H1 (cell line): Measurements from ENCODE around the gene REXO5. TPM values are rescaled to one million over a fixed set of nuclear protein-coding genes. Genes with fewer than 3 reads are reported as not detected.
"Not testable (repeated sequence)": the region's sequence is repeated elsewhere in the genome, so short reads cannot be mapped to it uniquely, and the experiment has no call there.

Experiments used
- CTCF ChIA-PET: fragments of 300-600 bp; sonication (Branson Sonifier 250); formaldehyde crosslinking; loops from one replicate; lab custom pipeline; 2021; ENCODE audit not compliant: partially characterized antibody; lab: Charles Lee
- POLR2A ChIA-PET: fragments of 300-600 bp; sonication (Branson Sonifier 250); formaldehyde crosslinking; loops from one replicate; lab custom pipeline; 2021; ENCODE audit warnings: inconsistent platforms; ENCODE audit not compliant: partially characterized antibody; lab: Charles Lee
- DNase-seq, 2 experiments: peaks; one replicate each; pipeline versions ENCODE4 v3.0.0 to v3.0.0-alpha.2; 2010 to 2022; ENCODE audit warnings: low spot score in 2 of 2, low read depth in 1 of 2, mixed read lengths in 1 of 2
- FAIRE-seq: peaks from 2 replicates; lab custom pipeline; 2011; peaks lifted over from hg19 to GRCh38; lab: Jason Lieb, UNC
- H2AFZ ChIP-seq: 2 replicates; pipeline ENCODE4 v1.8.1; 2012; ENCODE audit warnings: low read length, inconsistent platforms
- H2AK5ac ChIP-seq: 2 replicates; pipeline ENCODE4 v1.6.1; 2013; ENCODE audit warnings: low read depth, low read length
- H2BK120ac ChIP-seq: replicated peaks from 2 replicates; pipeline ENCODE3; 2013; ENCODE audit warnings: low read depth, low read length, inconsistent platforms
- H2BK12ac ChIP-seq: 2 replicates; pipeline ENCODE4 v1.6.1; 2013; ENCODE audit warnings: low read depth, low read length
- H2BK15ac ChIP-seq: 2 replicates; pipeline ENCODE4 v1.6.1; 2013; ENCODE audit warnings: low read length
- H2BK20ac ChIP-seq: 2 replicates; pipeline ENCODE4 v1.6.1; 2013; ENCODE audit warnings: low read length
- H2BK5ac ChIP-seq: 2 replicates; pipeline ENCODE4 v1.6.1; 2013; ENCODE audit warnings: low read depth, low read length
- H3K14ac ChIP-seq: 2 replicates; pipeline ENCODE4 v1.6.1; 2013; ENCODE audit warnings: inconsistent platforms; ENCODE audit not compliant: insufficient read length
- H3K18ac ChIP-seq: 2 replicates; pipeline ENCODE4 v1.6.1; 2013; ENCODE audit warnings: low read length; ENCODE audit errors: extremely low read depth
- H3K23ac ChIP-seq: 2 replicates; pipeline ENCODE4 v1.6.1; 2013; ENCODE audit warnings: inconsistent platforms; ENCODE audit not compliant: insufficient read length
- H3K23me2 ChIP-seq: 2 replicates; pipeline ENCODE4 v1.6.1; 2013; ENCODE audit warnings: low read depth, low read length
- H3K27ac ChIP-seq: 2 replicates; pipeline ENCODE4 v1.6.1; 2011; ENCODE audit warnings: low read depth, low read length, inconsistent platforms
- H3K27me3 ChIP-seq, 4 experiments: replicated peaks in 1 of 4; 1 replicate in 1 of 4; 2 replicates in 3 of 4; pipeline versions ENCODE4 v1.6.1 to v1.8.1; 2011 to 2013; ENCODE audit warnings: low read length in 3 of 4, mild to moderate bottlenecking in 3 of 4, inconsistent platforms in 2 of 4, mixed read lengths in 2 of 4, moderate library complexity in 1 of 4; ENCODE audit not compliant: control insufficient read depth in 3 of 4, insufficient read depth in 3 of 4; ENCODE audit errors: extremely low read depth in 1 of 4
- H3K36me3 ChIP-seq, 4 experiments: 2 replicates each; pipeline versions ENCODE4 v1.6.1 to v1.8.1; 2011 to 2013; ENCODE audit warnings: mild to moderate bottlenecking in 4 of 4, low read length in 3 of 4, moderate library complexity in 2 of 4, control low read depth in 1 of 4, inconsistent platforms in 1 of 4; ENCODE audit not compliant: insufficient read depth in 4 of 4, control insufficient read depth in 2 of 4
- H3K4ac ChIP-seq: replicated peaks from 2 replicates; pipeline ENCODE3; 2013; ENCODE audit warnings: low read length, low read depth, mixed read lengths, inconsistent platforms; ENCODE audit not compliant: insufficient read length
- H3K4me1 ChIP-seq, 4 experiments: replicated peaks in 1 of 4; 1 replicate in 1 of 4; 2 replicates in 3 of 4; pipeline versions ENCODE4 v1.6.1 to v1.8.1; 2011 to 2013; ENCODE audit warnings: low read length in 3 of 4, inconsistent platforms in 2 of 4, mixed read lengths in 1 of 4; ENCODE audit not compliant: insufficient read depth in 4 of 4, control insufficient read depth in 3 of 4
- H3K4me2 ChIP-seq, 2 experiments: 2 replicates each; pipeline versions ENCODE4 v1.6.1 to v1.8.1; 2011 to 2013; ENCODE audit warnings: low read depth in 2 of 2, low read length in 2 of 2, control low read depth in 1 of 2, inconsistent platforms in 1 of 2, mild to moderate bottlenecking in 1 of 2; ENCODE audit not compliant: insufficient read depth in 1 of 2
- H3K4me3 ChIP-seq, 4 experiments: fragments of 200-600, 300-600 bp in 1 of 4; sonication (generic), shearing (Covaris generic), sonication (Bioruptor Twin) in 1 of 4; 2 replicates each; pipeline versions ENCODE4 v1.5.1 to v1.8.1; 2011 to 2016; ENCODE audit warnings: low read length in 4 of 4, low read depth in 3 of 4, control low read depth in 2 of 4, inconsistent platforms in 2 of 4, mild to moderate bottlenecking in 2 of 4, mixed read lengths in 1 of 4, moderate library complexity in 1 of 4; ENCODE audit not compliant: insufficient read depth in 2 of 4; ENCODE audit errors: extremely low read depth in 1 of 4
- H3K56ac ChIP-seq: replicated peaks from 2 replicates; pipeline ENCODE3; 2013; ENCODE audit warnings: low read depth, mild to moderate bottlenecking, mixed read lengths, low read length, inconsistent platforms; ENCODE audit not compliant: insufficient read length
- H3K79me1 ChIP-seq: 2 replicates; pipeline ENCODE4 v1.6.1; 2013; ENCODE audit warnings: low read depth, low read length, control low read depth
- H3K79me2 ChIP-seq, 2 experiments: 2 replicates each; pipeline versions ENCODE4 v1.6.1 to v1.8.1; 2012 to 2013; ENCODE audit warnings: low read length in 2 of 2, mild to moderate bottlenecking in 2 of 2, inconsistent platforms in 1 of 2; ENCODE audit not compliant: insufficient read depth in 2 of 2, control insufficient read depth in 1 of 2
- H3K9ac ChIP-seq, 4 experiments: replicated peaks in 1 of 4; 1 replicate in 1 of 4; 2 replicates in 3 of 4; pipeline versions ENCODE4 v1.6.1 to v1.8.1; 2011 to 2013; ENCODE audit warnings: low read depth in 3 of 4, low read length in 3 of 4, control low read depth in 2 of 4, mild to moderate bottlenecking in 2 of 4, moderate library complexity in 2 of 4, inconsistent platforms in 1 of 4; ENCODE audit errors: extremely low read depth in 1 of 4
- H3K9me3 ChIP-seq, 2 experiments: 2 replicates each; pipeline versions ENCODE4 v1.6.1 to v1.8.1; 2012 to 2013; ENCODE audit warnings: mild to moderate bottlenecking in 2 of 2, moderate library complexity in 2 of 2, control low read depth in 1 of 2, inconsistent platforms in 1 of 2, low read depth in 1 of 2, low read length in 1 of 2, mixed read lengths in 1 of 2; ENCODE audit not compliant: insufficient read depth in 2 of 2
- H4K20me1 ChIP-seq, 2 experiments: replicated peaks in 1 of 2; 2 replicates each; pipeline versions ENCODE3 to v1.8.1; 2011 to 2013; ENCODE audit warnings: inconsistent platforms in 2 of 2, low read length in 2 of 2, mild to moderate bottlenecking in 1 of 2; ENCODE audit not compliant: insufficient read depth in 2 of 2, control insufficient read depth in 1 of 2
- H4K5ac ChIP-seq: 2 replicates; pipeline ENCODE4 v1.6.1; 2013; ENCODE audit warnings: low read length, low read depth, mixed read lengths, inconsistent platforms; ENCODE audit not compliant: insufficient read length
- H4K8ac ChIP-seq: 2 replicates; pipeline ENCODE4 v1.8.0; 2013; ENCODE audit warnings: mild to moderate bottlenecking, moderate library complexity, low read length, inconsistent platforms; ENCODE audit not compliant: insufficient read depth; ENCODE audit errors: extremely low read depth
- H4K91ac ChIP-seq: replicated peaks from 2 replicates; pipeline ENCODE3; 2013; ENCODE audit warnings: low read length, mixed read lengths, inconsistent platforms; ENCODE audit not compliant: insufficient read length
- WGBS, 2 experiments: shearing (Covaris generic) in 1 of 2; methylation state at CpG; one replicate each; pipeline versions ENCODE4 v1.1.6 to v1.1.7; 2013 to 2015; ENCODE audit warnings: low lambda C conversion rate in 2 of 2, mixed read lengths in 2 of 2, inconsistent platforms in 1 of 2, low coverage in 1 of 2, missing lambda C conversion rate in 1 of 2; ENCODE audit not compliant: insufficient replicate concordance in 2 of 2, insufficient coverage in 1 of 2, insufficient read length in 1 of 2; ENCODE audit errors: extremely low coverage in 1 of 2, missing lambda C conversion rate in 1 of 2; 5-methylcytosine and 5-hydroxymethylcytosine counted together
- polyA plus RNA-seq, 7 experiments: library from polyadenylated mRNA; depleted of rRNA in 3 of 7; stranded (reverse) in 5 of 7; unstranded in 2 of 7; fragments of >200 nt in 5 of 7; fragments of 200-250 nt in 2 of 7; gene quantifications; 1 replicate in 5 of 7; 2 replicates in 1 of 7; 4 replicates in 1 of 7; pipeline versions ENCODE4 v1.2.1 to v1.2.3, GENCODE V29; 2011 to 2013; ENCODE audit warnings: missing spikeins in 2 of 7, mixed read lengths in 2 of 7
- total RNA-seq: library from RNA; stranded (reverse); fragmentation: NEBNext Ultra II Directional; extraction: Animal tissue kit (Norgen Biotek cat#: 25700); gene quantifications from 2 replicates; pipeline ENCODE4 v1.2.1, GENCODE V29; 2021

The REXO5 gene
- total and polyA plus RNA-seq, 2 of the 8 experiments (the other 6 are each of a cell fraction or from before 2014, with no cell fraction given): 2.4 to 8.9 TPM

DNA sequence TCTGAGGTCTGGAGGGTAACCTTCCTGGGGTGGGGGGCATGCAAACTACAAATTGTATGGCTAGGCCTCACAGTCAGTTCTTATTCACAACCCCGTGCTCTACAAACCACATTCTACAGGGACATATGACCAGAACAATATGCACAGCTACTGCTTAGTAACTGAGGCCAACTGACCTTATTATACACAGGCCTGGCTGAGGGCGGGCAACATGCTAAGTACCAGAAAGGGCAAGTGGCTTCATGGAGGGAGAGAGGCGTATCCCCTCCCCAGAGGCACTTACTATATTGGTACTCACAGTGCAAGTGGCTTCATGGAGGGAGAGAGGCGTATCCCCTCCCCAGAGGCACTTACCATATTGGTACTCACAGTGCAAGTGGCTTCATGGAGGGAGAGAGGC is 54.7 kb downstream of the REXO5 start:
- POLR2A ChIA-PET: interaction anchor here (1.0 kb wide), 1 partner anchor 40 kb away, joined by 3 read pairs; the partner anchor contains the start of gene LYRM1
- H3K23ac ChIP-seq, H4K5ac ChIP-seq, FAIRE-seq, H3K4ac ChIP-seq, H2AFZ ChIP-seq, H3K27me3 ChIP-seq, H4K20me1 ChIP-seq, H3K9ac ChIP-seq, H2BK12ac ChIP-seq, H4K8ac ChIP-seq, CTCF ChIA-PET, H3K4me3 ChIP-seq, H3K4me1 ChIP-seq, DNase-seq, H3K14ac ChIP-seq, H4K91ac ChIP-seq, H2BK15ac ChIP-seq, H3K18ac ChIP-seq, H2BK20ac ChIP-seq, H3K23me2 ChIP-seq, H2BK5ac ChIP-seq, H3K79me1 ChIP-seq, H3K4me2 ChIP-seq, H2BK120ac ChIP-seq, H3K56ac ChIP-seq, H3K27ac ChIP-seq, H3K9me3 ChIP-seq, H2AK5ac ChIP-seq: not testable (repeated sequence)
- peaks cover 3 to 37% of the 10 kb centered on the region in 2 experiments; a peak in 2 of 4 replicates for H3K79me2 ChIP-seq
- 83% methylated on average over 3 of the region's 4 CpGs; no CpG with 5 or more reads in 1 of the 2 experiments for WGBS, 2 experiments
- H3K36me3 ChIP-seq: peaks cover 0 to 13% (median 2%) of the 10 kb centered on the region in 4 experiments; a peak in 3 of 8 replicates
